Gastrocnemius medialis (tissue), 4 donors: ENCODE measurements around the gene CEACAM7.

Experiments
- POLR2A ChIP-seq, 2 donors: fragments of 450-650 bp; IDR thresholded peaks; one replicate each; pipeline ENCODE4 v1.6.1; 2017; ENCODE audit warnings: antibody characterized with exemption in 2 of 2, mild to moderate bottlenecking in 2 of 2, moderate library complexity in 2 of 2
- TF ChIP-seq, protein P1 (sequence below), 5 experiments: fragments of 450-650 bp in 3 of 5; fragments of 200-600 bp in 2 of 5; sonication (generic) in 2 of 5; IDR thresholded peaks in 4 of 5; conservative IDR thresholded peaks in 1 of 5; 1 replicate in 4 of 5; 2 replicates in 1 of 5; pipeline ENCODE4 v1.5.1; 2016 to 2019; ENCODE audit warnings: antibody characterized with exemption in 5 of 5, mild to moderate bottlenecking in 3 of 5, moderate library complexity in 3 of 5

DNA sequence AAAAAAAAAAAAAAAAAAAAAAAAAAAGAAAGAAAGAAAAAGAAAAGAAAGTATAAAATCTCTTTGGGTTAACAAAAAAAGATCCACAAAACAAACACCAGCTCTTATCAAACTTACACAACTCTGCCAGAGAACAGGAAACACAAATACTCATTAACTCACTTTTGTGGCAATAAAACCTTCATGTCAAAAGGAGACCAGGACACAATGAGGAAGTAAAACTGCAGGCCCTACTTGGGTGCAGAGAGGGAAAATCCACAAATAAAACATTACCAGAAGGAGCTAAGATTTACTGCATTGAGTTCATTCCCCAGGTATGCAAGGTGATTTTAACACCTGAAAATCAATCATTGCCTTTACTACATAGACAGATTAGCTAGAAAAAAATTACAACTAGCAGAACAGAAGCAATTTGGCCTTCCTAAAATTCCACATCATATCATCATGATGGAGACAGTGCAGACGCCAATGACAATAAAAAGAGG lies 10.7 kb upstream of the CEACAM7 start:
- no peak for TF ChIP-seq POLR2A (IDR thresholded peaks at IDR 0.05)
- TF ChIP-seq, protein P1, sequence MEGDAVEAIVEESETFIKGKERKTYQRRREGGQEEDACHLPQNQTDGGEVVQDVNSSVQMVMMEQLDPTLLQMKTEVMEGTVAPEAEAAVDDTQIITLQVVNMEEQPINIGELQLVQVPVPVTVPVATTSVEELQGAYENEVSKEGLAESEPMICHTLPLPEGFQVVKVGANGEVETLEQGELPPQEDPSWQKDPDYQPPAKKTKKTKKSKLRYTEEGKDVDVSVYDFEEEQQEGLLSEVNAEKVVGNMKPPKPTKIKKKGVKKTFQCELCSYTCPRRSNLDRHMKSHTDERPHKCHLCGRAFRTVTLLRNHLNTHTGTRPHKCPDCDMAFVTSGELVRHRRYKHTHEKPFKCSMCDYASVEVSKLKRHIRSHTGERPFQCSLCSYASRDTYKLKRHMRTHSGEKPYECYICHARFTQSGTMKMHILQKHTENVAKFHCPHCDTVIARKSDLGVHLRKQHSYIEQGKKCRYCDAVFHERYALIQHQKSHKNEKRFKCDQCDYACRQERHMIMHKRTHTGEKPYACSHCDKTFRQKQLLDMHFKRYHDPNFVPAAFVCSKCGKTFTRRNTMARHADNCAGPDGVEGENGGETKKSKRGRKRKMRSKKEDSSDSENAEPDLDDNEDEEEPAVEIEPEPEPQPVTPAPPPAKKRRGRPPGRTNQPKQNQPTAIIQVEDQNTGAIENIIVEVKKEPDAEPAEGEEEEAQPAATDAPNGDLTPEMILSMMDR (IDR thresholded peaks at IDR 0.05 in 4 of 5, conservative IDR thresholded peaks at IDR 0.05 in 1 of 5), result no peak
